ENCODE data around the gene NECTIN2.

DNA sequence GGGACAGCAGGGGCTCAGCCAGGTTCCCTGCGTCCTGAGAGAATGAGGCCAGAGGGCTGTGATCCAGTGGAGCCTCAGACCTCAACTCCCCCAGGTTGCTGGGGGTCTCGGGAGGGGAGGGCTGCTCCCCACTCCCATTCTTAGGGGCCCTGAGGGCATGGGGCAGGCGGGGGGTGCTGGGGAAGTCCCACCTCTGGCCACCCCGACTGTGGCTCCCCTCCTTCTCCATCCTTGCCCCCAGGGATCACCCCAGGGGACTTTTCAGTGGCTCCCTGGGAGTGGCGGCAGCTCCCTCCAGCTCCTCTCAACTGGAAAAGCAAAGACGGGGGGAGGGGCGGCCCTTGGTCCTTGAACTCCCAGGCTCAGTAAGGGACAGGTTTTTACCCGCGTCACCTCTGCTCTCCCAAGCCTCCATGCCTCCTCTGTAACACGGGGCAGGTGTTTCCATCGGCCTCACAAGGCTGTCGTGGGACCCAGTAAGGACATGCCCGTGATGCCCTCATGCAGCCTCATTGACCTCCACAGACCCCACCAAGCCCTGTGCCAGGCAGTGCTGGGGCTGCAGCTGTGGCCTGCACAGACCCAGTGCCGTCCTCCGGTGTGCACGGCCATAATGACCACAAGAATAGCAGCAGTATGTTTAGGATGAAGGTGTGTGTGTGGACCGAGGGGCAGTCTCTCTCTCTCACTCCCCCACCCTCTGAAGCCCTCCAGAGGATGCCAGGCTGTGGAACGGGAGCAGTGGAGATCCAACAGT is 33.4 kb downstream of the NECTIN2 start:
- TF ChIP-seq, protein P1, sequence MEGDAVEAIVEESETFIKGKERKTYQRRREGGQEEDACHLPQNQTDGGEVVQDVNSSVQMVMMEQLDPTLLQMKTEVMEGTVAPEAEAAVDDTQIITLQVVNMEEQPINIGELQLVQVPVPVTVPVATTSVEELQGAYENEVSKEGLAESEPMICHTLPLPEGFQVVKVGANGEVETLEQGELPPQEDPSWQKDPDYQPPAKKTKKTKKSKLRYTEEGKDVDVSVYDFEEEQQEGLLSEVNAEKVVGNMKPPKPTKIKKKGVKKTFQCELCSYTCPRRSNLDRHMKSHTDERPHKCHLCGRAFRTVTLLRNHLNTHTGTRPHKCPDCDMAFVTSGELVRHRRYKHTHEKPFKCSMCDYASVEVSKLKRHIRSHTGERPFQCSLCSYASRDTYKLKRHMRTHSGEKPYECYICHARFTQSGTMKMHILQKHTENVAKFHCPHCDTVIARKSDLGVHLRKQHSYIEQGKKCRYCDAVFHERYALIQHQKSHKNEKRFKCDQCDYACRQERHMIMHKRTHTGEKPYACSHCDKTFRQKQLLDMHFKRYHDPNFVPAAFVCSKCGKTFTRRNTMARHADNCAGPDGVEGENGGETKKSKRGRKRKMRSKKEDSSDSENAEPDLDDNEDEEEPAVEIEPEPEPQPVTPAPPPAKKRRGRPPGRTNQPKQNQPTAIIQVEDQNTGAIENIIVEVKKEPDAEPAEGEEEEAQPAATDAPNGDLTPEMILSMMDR (IDR thresholded peaks at IDR 0.05; ENCODE audit: insufficient read depth, low read length, poor library complexity, severe bottlenecking), result no peak
- TF ChIP-seq EZH2phosphoT487 (conservative IDR thresholded peaks at IDR 0.05; ENCODE audit: low read length), result no peak

All from SU-DHL-6 (cell line).